Suppressor macrophage treated with lipopolysaccharide for 4 hours (primary cell): Measurements from ENCODE around the gene VBP1.
"Not testable (repeated sequence)": the region's sequence is repeated elsewhere in the genome, so short reads cannot be mapped to it uniquely, and the experiment has no call there.

ENCODE experiments used
- DNase-seq: peaks from one replicate; pipeline ENCODE4 v3.0.0-alpha.2; 2020

VBP1 gene

GRCh38 chrX:155266439-155266838 is 50.2 kb downstream of the VBP1 start:
- DNase-seq = no peak

- DNase-seq = not testable (repeated sequence)
Measured at GRCh38 chrX:155267995-155268394, 51.7 kb downstream of the VBP1 start.

GRCh38 chrX:155270969-155271368 is 54.7 kb downstream of the VBP1 start:
- no peak for DNase-seq

GRCh38 chrX:155279873-155280272 is 63.6 kb downstream of the VBP1 start:
- DNase-seq = no peak
